ENCODE measurements around the gene EPS8L2.

The EPS8L2 gene

DNA sequence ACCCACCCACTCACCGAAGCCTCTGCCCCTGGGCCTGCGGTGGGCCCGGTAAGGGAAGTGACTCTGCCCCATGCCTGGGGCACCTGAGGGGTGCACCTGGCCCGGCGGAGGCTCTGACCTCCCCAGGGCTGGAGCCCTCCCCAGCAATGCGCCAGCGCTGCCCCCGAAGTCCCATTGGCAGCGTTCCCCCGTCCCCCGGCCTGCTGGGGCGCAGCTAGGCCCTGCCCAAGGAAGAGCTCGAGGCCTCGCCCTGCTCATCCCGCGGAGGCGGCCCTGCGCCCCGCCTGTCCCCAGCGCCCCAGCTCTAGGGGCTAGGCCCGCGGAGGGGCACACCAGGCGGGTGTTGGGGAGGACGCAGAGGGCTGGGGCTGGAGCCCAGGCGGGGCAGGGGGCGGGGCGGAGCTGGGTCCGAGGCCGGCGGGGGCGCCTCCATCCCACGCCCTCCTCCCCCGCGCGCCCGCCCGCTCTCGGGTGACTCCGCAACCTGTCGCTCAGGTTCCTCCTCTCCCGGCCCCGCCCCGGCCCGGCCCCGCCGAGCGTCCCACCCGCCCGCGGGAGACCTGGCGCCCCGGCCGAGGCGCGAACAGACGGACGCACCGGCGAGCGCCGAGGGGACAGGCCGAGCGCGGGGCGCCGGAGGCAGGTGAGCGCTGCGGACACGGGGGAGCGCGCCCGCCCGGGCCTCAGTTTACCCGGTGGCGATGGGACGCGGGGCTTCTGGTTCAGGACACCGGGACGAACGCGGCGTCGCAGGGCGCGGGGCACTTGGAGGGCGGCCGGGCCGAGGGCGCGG is at the start of gene EPS8L2:
Gene EPS8L2, plus strand, starts transcription at position 586 of the 793 bp plus-strand sequence. CDS start 3,177 bp downstream, outside the sequence.
- no peak within 1 kb of the TSS for H3K27ac ChIP-seq
- in situ Hi-C loops (cut with HindIII; ENCODE audit: low pct_ligation_motif_present, low sequenced_read_pairs): no loop called here
- no peaks in the 10 kb centered on the region for H3K27me3 ChIP-seq (replicated peaks)
- H3K36me3 ChIP-seq (replicated peaks): no peaks in the 10 kb centered on the region
- DNase-seq: no peak
- H3K4me3 ChIP-seq (ENCODE audit: low read depth, low read length): peak within 1 kb of the TSS; percentile 53
- TF ChIP-seq, protein P1, sequence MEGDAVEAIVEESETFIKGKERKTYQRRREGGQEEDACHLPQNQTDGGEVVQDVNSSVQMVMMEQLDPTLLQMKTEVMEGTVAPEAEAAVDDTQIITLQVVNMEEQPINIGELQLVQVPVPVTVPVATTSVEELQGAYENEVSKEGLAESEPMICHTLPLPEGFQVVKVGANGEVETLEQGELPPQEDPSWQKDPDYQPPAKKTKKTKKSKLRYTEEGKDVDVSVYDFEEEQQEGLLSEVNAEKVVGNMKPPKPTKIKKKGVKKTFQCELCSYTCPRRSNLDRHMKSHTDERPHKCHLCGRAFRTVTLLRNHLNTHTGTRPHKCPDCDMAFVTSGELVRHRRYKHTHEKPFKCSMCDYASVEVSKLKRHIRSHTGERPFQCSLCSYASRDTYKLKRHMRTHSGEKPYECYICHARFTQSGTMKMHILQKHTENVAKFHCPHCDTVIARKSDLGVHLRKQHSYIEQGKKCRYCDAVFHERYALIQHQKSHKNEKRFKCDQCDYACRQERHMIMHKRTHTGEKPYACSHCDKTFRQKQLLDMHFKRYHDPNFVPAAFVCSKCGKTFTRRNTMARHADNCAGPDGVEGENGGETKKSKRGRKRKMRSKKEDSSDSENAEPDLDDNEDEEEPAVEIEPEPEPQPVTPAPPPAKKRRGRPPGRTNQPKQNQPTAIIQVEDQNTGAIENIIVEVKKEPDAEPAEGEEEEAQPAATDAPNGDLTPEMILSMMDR (IDR thresholded peaks at IDR 0.05; ENCODE audit: low read depth, low read length, missing control alignments): no peak

DNA sequence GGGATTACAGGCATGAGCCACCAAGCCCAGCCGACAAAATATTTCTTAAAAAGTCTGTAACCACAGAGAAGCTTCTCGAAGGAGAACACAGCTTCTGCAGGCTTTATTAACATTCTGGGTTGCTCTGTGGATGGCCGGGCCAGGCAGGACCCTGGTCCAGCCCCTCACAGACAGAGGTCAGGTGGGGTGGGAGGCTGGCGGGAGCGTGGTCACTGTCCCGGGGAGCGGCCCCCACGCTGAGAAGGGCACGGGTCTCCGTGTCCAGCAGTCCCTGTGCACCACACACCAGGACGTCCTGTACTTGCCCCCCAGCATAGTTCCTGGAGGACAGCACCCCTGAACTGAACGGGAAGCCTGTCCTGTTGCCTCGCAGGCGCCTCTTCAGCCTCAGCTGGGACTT is 49.6 kb upstream of the EPS8L2 start:
- Histone ChIP-seq H3K36me3 (replicated peaks) (peaks cover 15% of the 10 kb centered on the region), H3K27me3 (replicated peaks) (no peaks in the 10 kb centered on the region)

DNA sequence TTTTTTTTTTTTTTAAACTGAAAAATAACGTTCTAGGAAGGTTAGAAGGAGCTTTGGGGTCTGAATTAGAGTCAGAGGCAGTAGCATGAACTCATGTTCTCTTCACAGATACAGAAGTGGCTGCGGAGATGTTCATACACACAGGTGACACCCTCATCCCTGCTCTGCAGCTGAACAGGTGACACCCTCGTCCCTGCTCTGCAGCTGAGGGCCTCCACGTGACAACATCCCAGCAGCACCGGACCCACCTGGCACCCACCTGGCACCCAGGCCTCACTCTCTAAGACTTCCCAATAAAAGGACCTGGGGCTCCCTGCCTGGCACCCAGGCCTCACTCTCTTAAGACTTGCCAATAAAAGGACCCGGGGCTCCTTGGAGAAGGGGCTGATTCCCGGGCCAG is 49.2 kb upstream of the EPS8L2 start:
- TF ChIP-seq, protein P1 (IDR thresholded peaks at IDR 0.05; ENCODE audit: low read depth, low read length, missing control alignments): no peak
- Histone ChIP-seq H3K27ac (no peak overlapping the region), H3K4me3 (ENCODE audit: low read depth, low read length) (no peak overlapping the region), H3K36me3 (replicated peaks) (peaks cover 15% of the 10 kb centered on the region), H3K27me3 (replicated peaks) (no peaks in the 10 kb centered on the region)
- in situ Hi-C loops (cut with HindIII; ENCODE audit: low pct_ligation_motif_present, low sequenced_read_pairs): no loop called here
- DNase-seq: no peak

More for the DNA sequence above, 49.6 kb upstream of the EPS8L2 start:
- Histone ChIP-seq H3K27ac (no peak overlapping the region), H3K4me3 (ENCODE audit: low read depth, low read length) (no peak overlapping the region)
- in situ Hi-C loops (cut with HindIII; ENCODE audit: low pct_ligation_motif_present, low sequenced_read_pairs): no loop called here
- DNase-seq: no peak
- TF ChIP-seq, protein P1 (IDR thresholded peaks at IDR 0.05; ENCODE audit: low read depth, low read length, missing control alignments): no peak

DNA sequence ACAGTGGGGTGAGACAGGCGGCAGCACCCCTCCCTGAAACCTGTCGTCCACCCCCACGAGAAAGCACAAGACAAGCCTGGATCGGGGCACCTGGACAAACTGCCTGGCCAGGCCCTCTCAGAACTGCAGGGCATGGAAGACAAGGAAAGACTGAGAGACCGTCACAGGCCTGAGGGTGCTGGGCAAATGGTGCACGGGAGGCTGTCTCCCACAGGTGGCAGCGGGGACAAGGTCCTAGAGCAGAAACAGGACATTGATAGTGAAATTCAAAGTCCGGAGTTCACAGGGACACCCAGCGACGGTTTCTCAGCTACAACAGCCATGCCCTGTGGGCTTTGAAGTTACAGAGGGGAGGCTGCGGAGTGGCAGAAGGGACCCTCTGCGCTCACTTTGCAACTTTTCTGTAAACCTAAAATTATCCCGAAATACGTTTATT is 48.3 kb upstream of the EPS8L2 start:
- no peaks in the 10 kb centered on the region for H3K27me3 ChIP-seq (replicated peaks)
- no peak for DNase-seq
- H3K36me3 ChIP-seq (replicated peaks): peaks cover 15% of the 10 kb centered on the region
- no peak overlapping the region for H3K27ac ChIP-seq
- in situ Hi-C loops (cut with HindIII; ENCODE audit: low pct_ligation_motif_present, low sequenced_read_pairs): no loop called here
- H3K4me3 ChIP-seq (ENCODE audit: low read depth, low read length): no peak overlapping the region
- TF ChIP-seq, protein P1 (IDR thresholded peaks at IDR 0.05; ENCODE audit: low read depth, low read length, missing control alignments): no peak

DNA sequence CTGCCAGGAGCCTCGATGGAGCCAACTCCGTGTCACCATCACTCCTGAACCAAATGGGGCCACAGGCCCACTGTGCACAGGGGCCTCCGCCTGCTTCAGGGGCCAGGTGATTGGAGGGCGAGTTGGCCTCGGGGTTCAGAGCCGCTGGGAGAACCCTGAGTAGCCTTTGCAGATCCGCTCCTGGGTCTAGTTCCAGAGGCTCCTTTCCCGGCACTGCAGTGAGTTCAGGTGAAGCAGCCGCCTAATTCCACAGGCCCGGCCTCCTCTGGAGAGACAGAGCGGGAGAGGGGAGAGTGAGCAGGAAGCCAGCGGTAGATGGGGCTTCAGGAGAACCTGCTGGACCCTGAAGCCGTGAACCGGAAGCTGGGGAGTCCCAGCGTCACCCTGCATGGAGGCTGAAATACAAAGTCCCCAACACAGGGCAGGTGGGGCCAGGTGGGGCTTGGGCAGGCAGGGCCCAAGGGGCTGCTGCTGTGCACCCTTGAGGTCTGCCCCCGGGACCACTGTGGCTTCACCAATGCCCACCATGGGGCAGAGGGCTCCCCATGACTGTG is 46.4 kb upstream of the EPS8L2 start:
- DNase-seq: no peak
- H3K27me3 ChIP-seq (replicated peaks): no peaks in the 10 kb centered on the region
- in situ Hi-C loops (cut with HindIII; ENCODE audit: low pct_ligation_motif_present, low sequenced_read_pairs): no loop called here
- H3K4me3 ChIP-seq (ENCODE audit: low read depth, low read length): no peak overlapping the region
- peaks cover 23% of the 10 kb centered on the region for H3K36me3 ChIP-seq (replicated peaks)
- TF ChIP-seq, protein P1 (IDR thresholded peaks at IDR 0.05; ENCODE audit: low read depth, low read length, missing control alignments): no peak
- no peak overlapping the region for H3K27ac ChIP-seq

Measured in brain microvascular endothelial cell (primary cell).